Putamen (tissue), 1 donor: Measurements from ENCODE around the gene PLAAT5.
A peak's percentile ranks its signal among the peaks of the same experiment; 100 is the strongest.

Experiments
- DNase-seq: peaks from one replicate; pipeline ENCODE4 v3.0.0-alpha.2; 2016; ENCODE audit warnings: low spot score

PLAAT5 gene

GRCh38 chr11:63511048-63511748 is 20.2 kb upstream of the PLAAT5 start:
- DNase-seq = no peak

- DNase-seq = peak; percentile 94
Measured at GRCh38 chr11:63510360-63511047, 19.5 kb upstream of the PLAAT5 start.

DNA sequence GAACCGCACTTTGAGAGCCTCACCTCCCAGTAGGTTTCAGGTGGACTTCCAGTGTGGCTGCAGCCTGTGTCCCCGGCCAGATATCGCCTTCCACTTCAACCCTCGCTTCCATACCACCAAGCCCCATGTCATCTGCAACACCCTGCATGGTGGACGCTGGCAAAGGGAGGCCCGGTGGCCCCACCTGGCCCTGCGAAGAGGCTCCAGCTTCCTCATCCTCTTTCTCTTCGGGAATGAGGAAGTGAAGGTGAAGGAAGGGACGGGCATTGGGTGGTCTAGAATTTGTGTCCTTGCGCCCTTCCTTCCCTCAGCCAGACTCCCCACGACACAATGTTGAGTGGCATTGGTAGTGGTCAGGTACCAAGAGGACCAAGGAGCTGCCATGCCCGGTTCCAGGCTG is 17.8 kb upstream of the PLAAT5 start:
- no peak for DNase-seq

DNA sequence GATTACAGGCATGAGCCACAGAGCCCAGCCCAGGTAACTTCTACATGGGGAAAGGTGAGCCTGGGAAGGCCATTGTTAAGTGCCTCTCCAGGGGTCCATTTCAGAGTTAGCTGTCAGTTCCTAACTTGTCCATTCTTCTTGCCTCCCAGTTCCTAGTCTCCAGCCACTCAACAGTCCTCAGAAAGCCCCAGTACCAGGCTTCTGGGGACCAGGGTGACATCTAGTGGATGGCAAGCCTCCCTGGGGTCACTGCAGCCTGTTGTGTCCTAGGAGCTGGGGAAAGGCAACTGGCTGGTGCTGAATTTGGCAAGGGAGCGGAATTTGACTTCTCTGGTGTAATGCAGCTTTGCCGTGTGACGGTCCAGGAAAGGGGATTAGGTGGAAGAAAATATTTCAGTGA is 17.0 kb upstream of the PLAAT5 start:
- peak; percentile 85 for DNase-seq

- DNase-seq = no peak
Measured at GRCh38 chr11:63507511-63507910, 16.5 kb upstream of the PLAAT5 start.

- DNase-seq = no peak
Measured at GRCh38 chr11:63506876-63507275, 15.9 kb upstream of the PLAAT5 start.

- no peak for DNase-seq
Measured at GRCh38 chr11:63505857-63506528, 15.0 kb upstream of the PLAAT5 start, which contains the start of gene LGALS12. Gene LGALS12, plus strand, starts transcription at chr11:63506084. Its CDS starts 375 bp downstream, at chr11:63506459.

- no peak for DNase-seq
Measured at GRCh38 chr11:63504933-63505586, 14.1 kb upstream of the PLAAT5 start.

DNA sequence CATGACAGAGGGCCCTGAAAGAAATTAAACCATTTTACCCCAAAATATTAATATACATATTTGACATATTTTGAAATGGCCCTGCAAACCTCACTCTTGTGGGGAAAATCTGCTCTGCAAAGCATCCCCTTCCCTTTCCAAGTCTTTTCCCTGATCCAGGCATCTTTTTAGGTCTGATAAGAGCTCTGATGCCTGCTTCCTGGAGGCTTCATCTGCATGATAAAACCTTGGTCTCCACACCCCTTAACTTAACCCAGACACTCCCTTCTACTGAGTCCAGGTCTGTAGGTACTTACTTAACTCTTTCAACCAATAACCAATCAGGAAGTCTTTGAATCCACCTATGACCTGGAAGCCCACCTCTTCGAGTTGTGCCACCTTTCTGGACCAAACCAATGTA is 13.1 kb upstream of the PLAAT5 start:
- no peak for DNase-seq

GRCh38 chr11:63503492-63503891 is 12.5 kb upstream of the PLAAT5 start:
- no peak for DNase-seq

GRCh38 chr11:63502252-63502820 is 11.4 kb upstream of the PLAAT5 start:
- DNase-seq = no peak

GRCh38 chr11:63501236-63501635 is 10.3 kb upstream of the PLAAT5 start:
- DNase-seq = no peak

DNA sequence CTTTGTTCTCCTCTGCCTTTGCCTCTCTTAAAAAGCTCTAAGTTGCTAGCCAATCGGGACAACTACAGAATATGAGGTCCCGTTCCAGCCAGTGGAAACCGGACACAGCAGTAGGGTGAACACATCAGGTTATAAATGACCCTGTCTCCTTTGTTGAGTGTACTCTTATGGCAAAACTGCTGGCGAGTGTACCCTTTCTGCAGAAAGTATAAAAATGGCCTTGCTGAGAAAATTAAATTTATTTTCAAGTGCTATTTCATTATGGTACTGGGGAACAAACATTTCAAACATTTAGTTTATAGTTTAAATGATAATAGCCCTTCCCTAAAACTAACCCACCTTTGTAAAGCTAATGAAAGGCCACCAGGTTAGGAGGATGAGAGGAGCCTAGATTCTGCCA is 8.9 kb upstream of the PLAAT5 start:
- no peak for DNase-seq

- DNase-seq = no peak
Measured at GRCh38 chr11:63494975-63495374, 4.0 kb upstream of the PLAAT5 start.

- no peak for DNase-seq
Measured at GRCh38 chr11:63493127-63493526, 2.2 kb upstream of the PLAAT5 start.

- DNase-seq = no peak
Measured at GRCh38 chr11:63492441-63492840, 1.5 kb upstream of the PLAAT5 start.

- DNase-seq = no peak
Measured at GRCh38 chr11:63491636-63492372, 837 bp upstream of the PLAAT5 start.

GRCh38 chr11:63491240-63491587 is 247 bp upstream of the PLAAT5 start:
- no peak for DNase-seq

DNA sequence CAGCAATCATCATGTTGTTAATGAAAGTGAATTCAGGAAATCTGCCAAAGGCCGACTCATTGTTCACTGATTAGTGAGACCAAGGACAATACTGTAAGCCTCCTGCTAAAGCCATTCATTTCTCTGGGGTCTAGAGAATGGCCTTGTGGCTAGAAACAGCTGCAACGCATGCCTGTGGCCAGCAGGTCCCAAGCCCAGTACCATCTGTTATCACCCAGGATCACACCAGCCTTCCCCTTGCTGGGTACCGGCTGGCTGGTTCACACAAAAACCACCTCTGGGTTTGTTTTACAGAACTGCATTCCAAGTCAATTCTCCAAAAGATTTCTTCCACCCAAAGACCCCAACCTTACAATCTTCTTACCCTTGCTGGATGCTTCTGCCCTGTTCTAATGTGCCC is 1.1 kb downstream of the PLAAT5 start:
- no peak for DNase-seq

DNA sequence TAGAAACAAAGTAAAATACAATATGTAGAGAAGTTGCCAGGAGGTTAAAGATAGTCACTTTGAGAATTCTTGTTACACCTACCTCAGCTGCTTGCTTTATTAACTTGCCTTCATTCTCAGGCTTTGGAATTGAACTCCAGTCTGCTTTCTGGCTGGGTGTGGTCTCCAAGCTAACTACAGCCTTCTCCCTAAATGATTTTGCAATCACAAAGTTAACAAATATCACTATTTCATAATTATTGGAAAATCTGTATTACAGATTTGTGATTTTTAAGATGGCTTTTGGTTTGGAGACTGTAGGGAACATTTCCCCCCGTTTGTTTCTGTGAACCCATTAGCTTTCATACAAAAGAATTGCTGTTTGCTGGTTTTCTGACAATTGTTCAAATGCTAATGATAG is 2.2 kb downstream of the PLAAT5 start:
- DNase-seq = no peak

- no peak for DNase-seq
Measured at GRCh38 chr11:63485777-63486176, 5.2 kb downstream of the PLAAT5 start.

GRCh38 chr11:63480039-63480438 is 10.9 kb downstream of the PLAAT5 start:
- no peak for DNase-seq
